CD4-positive, alpha-beta T cell treated with Interleukin-15 for 1 hour (primary cell): ENCODE data around the gene PIGZ.
"Not testable (repeated sequence)": the region's sequence is repeated elsewhere in the genome, so short reads cannot be mapped to it uniquely, and the experiment has no call there.

Source experiments
- DNase-seq: peaks from one replicate; pipeline ENCODE4 v3.0.0-alpha.2; 2020

The PIGZ gene

DNA sequence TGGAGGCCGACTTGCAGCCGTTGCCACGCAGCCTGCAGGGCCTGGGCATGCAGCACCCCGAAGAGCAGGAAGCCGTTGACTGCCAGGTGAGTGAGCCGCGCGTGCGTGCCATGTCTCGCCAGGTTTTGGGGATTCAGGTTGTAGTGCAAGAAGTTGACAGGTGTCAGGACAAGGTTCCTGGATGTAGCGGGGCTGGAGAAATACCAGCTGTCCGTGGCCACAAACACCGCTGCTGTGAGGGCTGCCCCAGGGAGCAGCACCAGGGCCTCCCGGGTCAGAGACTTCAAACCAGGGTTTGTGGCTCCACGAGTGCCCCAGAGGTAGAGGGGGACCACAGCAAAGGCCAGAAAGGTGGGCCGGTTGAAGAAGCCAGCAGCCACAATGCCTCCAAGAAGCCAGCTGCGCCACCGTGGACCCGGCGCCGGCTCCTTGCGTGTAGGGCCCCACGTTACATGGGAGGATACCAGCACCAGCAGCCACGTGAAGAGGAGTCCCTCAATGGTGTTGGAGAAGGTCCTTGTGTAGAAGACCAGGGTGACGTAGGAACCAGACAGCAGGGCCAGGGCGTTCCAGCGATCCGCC, 20.7 kb downstream of the PIGZ start:
- DNase-seq: no peak

DNA sequence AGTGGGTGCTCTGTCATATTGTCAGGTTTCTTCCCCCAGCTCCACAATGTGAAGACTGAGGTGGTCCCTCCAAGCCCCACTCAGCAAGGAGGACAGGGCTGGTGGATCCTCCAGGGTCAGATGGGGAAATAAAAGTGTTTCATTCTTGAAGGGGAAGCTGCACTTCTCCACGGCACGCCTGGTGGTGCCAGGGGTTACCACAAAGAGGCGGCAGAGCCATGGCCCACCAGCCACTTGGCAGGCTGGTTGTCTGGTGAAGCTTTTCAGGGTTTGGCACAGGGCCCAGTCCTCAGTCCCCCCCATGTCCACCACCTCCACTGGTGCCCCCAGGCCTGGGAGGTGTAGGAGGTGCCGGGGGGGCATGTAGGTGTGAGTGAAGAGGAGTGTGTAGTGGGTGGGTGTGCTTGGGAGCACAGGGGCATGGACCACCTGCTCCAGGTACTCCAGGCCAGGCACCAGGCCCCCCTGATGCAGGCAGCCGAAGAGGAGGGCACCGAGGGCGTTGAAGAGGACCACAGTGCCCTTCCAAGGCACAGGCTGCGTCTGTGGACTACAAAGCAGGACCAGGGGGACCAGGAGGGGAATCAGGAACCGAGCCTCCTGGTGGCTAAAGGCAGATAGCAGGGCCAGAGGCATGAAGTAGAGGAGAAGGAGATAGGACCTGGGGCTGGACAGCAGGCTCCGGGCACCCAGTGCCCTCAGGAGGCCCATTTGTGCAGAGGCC, 21.3 kb downstream of the PIGZ start:
- DNase-seq: no peak

DNA sequence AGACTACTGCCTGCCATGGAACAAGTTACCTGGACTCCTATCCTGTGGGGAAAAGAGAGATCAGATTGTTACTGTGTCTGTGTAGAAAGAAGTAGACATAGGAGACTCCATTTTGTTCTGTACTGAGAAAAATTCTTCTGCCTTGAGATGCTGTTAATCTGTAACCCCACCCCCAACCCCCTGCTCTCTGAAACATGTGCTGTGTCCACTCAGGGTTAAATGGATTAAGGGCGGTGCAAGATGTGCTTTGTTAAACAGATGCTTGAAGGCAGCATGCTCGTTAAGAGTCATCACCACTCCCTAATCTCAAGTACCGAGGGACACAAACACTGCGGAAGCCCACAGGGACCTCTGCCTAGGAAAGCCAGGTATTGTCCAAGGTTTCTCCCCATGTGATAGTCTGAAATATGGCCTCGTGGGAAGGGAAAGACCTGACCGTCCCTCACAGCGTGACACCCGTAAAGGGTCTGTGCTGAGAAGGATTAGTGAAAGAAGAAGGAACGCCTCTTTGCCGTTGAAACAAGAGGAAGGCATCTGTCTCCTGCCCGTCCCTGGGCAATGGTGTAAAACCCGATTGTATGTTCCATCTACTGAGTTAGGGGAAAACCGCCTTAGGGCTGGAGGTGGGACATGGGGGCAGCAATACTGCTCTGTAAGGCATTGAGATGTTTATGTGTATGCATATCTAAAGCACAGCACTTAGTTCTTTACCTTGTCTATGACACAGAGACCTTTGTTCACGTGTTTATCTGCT, 24.4 kb downstream of the PIGZ start:
- DNase-seq: not testable (repeated sequence)

DNA sequence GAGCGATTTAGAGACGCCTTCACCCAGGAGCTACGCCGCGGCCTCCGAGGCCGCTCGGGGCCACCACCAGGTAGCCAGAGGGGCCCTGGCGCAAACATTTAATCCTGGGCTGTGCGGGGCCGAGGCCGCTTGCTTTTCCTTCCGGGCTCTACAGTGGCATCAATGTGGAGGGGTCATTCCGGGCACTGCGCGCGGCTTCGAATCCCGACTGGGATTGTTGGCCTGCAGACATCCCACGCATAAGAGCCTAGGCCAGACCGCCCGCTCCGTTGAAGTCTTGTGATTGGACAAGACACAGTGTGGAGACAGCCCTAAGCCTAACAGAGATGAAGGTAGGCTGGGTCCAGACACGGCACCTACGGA, 25.7 kb downstream of the PIGZ start:
- no peak for DNase-seq

DNA sequence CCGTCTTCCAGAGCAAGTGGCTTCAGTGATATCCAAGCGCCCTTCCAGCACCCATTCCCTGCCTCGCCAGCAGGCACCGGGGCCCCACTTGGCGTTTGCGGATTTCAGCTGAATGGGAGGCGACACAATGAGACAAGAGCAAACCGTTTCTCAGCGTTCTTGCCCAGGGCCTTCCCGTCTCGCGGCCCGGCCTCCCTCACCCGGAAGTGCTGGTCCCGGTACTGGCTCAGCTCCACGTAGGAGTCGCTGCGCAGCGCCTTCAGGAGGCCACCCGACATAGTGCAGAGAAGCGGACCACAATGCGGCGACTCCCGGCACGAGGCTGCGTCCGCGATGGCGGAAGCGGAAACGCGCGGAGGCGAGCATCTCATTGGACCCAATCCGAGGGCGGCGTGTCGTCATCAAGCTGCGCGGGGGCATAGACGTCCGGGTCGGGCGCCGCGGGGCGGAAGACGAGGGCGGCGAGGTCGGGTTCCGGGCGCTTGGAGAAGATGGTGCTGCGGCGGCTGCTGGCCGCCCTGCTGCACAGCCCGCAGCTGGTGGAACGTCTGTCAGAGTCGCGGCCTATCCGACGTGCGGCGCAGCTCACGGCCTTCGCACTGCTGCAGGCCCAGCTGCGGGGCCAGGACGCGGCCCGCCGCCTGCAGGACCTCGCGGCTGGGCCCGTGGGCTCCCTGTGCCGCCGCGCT, 26.3 kb downstream of the PIGZ start, which contains the start of gene NCBP2:
NCBP2 (minus strand) TSS at position 303 of the 689 bp plus-strand sequence; CDS start at position 278, 25 bp downstream.
- DNase-seq: peak; percentile 98

DNA sequence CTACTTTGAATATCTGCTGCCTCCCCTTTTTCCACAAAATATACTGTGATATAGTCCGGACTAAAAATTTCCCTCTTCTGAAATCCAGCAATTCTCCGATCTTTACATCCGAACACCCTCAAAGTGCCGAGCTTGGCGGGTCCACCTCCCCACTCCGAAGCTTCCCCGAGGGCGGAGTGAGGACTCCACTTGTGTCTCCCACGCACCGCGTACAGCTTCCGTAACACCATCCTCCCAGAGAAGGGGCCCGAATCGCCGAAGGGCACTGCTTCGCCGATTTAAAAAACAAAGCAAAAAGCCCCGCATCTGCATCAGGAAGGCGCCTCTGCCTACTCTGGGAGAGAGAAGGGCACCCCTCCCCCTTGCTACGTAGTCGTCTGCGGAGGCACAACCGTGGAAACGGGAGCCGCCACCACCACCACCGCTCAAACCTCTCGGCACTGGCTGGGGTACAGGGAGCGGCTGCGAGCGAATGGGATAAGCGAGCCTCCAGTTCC, 26.9 kb downstream of the PIGZ start:
- peak; percentile 54 for DNase-seq

DNA sequence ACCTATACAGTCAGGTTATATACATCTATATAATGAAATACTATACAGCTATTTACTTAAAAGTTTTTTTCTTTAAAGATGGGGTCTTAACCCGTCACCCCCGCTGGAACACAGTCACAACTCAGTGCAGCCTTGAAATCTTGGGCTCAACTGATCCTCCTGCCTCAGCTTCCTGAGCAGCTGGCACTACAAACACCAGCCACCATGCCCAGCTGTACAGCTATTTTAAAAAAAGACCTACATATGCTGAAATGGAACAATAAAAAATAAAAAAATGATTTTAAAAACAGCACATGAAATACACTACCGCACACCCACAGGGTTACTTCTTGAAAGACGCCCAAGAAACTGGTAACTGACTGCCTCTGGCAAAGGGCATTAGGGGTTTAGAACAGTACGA, 30.1 kb downstream of the PIGZ start:
- no peak for DNase-seq

DNA sequence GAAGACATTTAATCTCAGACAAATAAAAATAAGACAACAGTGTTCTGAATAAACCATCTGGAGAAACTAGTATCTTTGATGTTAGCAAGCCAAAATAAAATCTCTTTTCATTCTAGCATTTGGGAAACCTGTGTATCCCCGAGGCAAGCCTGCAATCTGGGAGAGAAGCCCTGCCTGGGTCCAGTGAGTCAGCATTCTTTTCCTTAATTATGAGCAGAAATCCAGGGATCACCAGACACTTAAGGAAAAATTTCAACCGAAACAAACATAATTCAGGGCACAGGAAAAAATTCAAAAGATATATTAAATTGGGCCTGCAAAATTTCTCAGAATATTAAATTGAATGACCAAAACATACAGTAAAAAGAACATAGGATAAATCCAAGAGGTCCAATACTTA, 30.5 kb downstream of the PIGZ start:
- DNase-seq: no peak

DNA sequence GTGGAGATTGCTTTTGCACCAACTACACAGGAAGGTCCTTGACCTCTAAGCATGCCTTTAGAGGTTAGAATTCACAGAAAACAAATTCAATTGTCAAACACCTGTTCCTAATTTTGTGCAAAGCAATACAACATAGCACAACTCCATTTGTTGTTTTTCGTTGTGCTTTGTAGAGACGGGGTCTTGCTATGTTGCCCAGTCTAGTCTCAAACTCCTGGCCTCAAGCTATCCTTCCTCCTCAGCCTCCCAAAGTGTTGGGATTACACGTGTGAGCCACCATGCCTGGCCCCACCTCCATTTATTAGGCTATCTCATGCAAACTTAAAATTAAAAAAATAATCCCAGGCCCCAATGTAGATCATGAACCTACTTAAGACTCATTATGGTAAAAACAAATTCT, 32.3 kb downstream of the PIGZ start:
- DNase-seq: no peak

DNA sequence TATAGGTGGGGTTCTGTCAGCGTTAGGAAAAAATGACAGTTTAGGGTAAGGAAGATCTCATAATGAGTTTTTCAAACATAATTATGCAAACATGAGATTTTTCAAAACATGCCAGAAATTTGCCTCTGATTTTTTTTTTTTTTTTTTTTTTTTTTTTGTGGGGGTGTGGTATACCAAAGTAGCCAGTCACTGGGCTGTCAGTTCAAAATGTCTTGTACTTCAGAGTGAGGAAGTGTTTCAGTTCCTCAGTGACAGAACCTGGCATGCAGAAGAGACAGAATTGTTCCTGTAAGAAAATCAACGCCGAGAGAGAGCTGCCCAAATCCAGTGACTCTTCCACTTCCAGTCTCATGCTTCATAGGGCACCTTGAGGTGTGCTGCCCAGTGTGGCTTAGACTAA, 36.0 kb downstream of the PIGZ start:
- DNase-seq: no peak

DNA sequence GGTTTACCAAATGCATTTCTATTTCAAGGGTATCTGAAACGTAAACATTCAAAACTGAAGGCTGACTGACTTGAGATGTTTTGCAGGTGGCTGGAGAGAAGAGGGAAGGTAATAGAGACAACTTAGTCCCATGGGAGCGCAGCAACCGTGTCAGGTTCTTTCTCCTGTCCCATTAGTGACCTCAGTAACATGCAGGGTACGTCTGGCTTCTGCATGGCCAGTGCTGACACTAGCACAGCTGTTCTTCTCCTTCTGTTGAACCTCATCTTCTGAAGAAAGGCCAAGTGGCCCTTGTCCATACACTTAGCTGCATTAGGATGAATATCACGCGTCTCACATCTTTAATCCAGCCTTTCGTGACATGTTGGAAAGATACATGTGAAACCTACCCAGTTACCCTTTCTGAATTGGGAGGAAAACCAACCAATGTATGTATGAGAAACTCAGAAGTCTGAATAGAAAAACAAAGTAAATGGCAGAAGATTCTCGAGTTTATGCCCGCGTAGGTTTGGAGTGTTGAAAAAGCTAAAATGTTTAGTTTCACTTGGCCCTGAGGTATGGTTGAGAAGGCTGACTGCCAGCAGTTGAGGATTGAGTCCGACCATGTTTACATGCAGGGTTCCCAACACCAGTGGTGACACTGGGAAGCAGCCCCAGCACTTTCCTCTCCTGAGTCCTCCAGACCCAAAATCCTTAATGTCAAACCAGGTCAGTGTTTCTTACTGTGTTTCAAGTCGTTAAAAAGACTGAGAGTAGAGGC, 36.6 kb downstream of the PIGZ start:
- DNase-seq: peak; percentile 30

DNA sequence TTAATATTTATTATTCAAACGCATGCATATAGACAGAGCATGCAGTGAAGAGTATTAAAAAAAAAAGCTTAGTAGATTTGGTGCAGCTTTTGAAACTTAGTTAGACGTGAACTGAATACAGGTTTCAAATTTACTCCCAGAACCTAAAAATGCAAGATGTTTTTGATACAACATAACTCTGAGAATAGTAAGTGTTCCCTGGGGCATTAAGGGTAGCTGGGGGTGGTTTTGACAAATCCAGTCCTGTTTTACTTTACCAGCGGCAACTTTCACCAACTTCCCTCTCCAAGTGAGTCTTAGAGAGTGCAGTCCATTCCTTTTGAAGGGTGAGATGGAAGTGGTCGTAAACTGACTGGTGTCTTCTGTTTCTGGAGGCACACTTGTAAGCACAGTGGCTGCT, 37.5 kb downstream of the PIGZ start:
- no peak for DNase-seq

DNA sequence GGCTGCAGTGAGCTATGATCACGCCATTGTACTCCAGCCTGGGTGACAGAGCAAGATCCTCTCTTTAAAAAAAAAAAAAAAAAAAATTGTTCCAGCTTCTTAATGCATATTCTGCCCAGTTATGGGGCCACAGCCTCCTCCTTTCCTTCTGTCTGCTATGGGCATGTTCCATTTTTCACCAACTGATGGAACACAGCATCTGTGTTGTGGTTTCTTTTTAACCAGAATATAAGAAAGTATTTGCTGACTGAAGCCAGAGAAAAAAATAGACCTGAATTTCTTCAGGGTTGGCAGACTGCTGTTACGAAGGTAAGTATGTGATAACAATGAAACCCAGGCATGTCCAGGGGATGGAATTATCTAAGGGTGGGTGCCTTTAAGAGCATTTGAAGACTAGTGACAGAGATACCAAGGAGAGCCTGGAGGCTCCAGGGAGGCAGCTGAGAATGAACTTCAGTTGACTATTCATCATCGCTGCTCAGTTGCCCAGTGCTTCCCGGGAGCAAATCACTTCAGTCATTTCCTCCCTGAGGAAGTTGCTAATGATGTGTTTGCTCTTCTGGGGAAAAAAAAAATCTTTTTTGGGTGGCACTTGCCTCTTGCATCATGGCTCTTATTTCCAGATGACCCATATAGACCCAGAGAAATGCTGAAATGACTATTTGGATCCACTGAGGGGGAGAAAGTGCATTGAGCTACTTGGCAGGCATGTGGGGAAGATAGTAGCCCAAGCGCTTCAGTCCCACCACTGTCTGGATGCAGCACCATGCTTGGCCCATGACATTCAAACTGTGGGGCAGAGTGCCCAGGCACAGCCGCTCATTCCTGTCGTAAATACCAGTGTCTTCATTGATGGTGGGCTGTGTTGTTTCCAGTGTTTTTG, 40.8 kb downstream of the PIGZ start:
- DNase-seq: no peak

DNA sequence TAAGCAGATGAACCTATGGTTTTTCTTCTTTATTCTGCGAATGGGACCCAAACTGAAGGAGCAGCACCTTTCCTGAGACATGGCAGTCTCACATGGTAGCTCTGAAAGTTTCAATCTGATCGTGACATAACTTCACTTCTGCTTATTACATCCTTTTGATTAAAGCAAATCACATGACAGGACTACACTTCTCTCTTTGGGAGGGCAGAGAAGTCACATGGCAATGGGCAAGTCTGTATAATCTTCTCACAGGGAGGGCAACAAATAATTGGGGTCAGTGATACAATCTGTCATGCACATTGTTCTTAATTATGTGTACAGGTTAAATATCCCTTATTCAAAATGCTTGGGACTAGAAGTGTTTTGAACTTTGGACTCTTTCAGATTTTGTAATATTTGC, 47.9 kb downstream of the PIGZ start:
- DNase-seq: no peak

DNA sequence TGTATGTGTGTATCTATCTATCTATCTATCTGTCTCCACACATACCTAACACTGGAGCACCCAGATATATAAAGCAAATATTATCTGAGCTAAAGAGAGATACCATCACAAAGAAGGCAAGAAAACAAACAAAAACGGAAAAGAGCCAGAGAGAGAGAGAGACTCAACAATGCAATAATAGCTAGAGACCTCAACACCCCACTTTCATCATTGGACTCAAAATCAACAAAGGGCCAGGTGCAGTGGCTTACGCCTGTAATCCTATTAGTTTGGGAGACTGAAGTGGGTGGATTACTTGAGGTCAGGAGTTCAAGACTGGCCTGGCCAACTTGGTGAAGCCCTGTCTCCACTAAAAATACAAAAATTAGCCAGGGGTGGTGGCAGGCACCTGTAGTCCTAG, 49.7 kb downstream of the PIGZ start:
- DNase-seq: no peak

DNA sequence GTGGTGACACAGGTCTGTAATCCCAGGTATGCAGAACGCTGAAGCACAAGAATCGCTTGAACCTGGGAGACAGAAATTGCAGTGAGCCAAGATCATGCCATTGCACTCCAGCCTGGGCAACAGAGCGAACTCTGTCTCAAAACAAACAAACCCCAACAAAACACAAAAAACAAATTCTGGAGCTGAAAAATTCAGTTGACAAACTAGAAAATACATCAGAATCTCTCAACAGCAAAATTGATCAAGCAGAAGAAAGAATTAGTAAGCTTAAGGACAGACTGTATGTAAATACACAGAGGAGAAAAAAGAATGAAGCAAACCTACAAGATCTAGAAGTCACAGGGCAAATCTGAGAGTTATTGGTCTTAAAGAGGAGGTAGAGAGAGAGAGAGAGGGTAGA, 51.6 kb downstream of the PIGZ start:
- DNase-seq: no peak

DNA sequence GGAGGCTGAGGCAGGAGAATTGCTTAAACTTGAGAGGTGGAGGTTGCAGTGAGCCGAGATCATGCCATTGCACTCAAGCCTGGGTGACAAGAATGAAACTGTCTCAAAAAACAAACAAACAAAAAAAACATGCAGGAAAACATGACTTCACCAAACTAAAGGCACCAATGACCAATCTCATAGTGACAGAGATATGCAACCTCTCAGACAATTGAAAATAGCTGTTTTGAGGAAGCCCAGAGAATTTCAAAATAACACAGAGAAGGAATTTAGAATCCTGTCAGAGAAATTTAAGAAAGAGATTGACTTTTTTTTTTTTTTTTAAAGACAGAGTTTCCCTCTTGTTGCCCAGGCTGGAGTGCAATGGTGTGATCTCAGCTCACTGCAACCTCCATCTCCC, 52.4 kb downstream of the PIGZ start:
- DNase-seq: no peak

DNA sequence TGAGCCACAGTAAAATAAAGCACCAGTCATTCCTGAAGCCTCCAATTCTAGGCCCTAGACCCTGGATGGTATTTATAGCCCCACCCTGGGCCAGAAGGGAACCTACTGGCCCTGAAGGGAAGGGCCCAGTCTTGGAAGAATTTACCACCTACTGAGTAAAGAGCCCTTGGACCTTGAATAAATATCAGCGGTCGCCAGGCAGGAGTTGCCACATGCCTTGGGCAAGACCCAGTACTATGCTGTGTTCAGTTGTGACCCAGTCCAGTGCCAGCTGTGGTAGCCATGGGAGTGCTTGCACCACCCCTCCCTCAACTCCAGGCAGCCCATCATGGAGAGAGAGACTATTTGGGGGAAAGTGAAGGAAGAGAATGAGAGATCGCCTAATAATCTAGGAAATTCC, 53.3 kb downstream of the PIGZ start:
- no peak for DNase-seq

DNA sequence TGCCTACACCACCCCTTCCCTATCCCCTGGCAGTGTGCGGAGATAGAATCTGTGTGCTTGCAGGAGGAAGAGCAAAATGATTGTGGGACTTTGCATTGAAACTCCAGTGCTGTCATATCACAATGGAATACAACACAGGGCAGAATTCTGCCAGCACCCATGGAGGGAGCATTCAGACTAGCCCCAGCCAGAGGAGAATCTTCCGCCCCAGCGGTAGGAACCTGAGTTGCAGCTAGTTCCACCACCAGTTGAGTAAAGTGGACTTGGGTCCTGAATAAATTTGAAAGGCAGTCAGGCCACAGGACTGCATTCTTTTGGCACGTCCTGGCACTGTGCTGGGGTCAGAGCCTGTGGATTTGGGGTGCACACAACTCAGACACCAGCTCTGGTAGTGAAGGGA, 53.8 kb downstream of the PIGZ start:
- no peak for DNase-seq

DNA sequence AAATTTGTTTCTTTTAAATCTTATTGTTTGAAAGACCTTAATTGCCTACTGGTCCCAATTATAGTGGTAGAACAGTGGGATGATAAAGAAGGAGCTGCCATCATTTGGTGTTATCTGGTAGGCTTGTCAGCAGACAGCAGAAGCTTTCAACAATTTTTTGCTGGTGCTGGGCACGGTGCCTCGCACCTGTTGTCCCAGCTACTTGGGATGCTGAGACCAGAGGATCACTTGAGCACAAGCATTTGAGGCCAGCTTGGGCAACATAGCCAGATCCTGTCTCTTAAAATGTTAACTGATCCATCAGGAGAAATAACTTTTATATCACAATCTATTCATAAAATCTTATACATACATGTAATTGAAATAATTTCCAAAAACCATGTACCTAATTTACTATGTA, 64.9 kb downstream of the PIGZ start:
- no peak for DNase-seq

DNA sequence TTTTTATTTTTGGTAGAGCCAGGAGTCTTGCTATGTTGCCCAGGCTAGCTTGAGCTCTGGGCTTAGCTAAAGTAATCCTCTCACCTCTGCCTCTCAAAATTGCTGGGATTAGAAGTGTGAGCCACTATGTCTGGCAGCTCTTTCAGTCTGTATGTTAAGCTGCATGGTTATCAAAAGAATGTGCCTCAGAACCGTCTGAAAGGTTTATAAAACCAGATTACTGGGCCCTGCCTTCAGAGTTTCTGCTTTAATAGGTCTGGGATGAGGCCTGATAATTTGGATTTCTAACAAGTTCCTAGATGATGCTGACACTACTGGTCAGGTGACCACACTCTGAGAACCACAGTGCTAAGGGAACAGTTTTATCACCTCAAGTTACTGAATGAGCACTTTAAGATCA, 66.3 kb downstream of the PIGZ start:
- no peak for DNase-seq

DNA sequence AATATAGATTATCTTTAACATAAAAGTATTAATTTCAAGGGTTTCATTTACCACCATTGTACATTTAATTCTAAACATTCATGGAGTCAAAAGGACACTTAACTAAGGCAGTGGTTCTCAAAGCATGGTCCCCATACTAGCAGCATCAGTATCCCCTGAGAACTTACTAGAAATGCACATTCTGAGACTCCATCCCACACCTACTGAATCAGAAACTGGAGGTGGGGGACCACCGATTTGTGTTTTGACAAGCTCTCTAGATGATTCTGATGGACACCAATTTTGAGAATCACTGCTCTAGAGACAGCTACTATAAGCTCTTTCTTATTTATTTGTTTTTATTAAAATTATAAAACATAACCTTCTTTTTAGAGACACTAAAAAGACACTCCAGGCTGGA, 66.9 kb downstream of the PIGZ start:
- DNase-seq: no peak
